GM18867 (cell line): ENCODE results near the gene EPAS1.

Source experiments
- ATAC-seq: cut with Tn5 transposase; IDR thresholded peaks from one replicate; pipeline ENCODE4 v1.9.1; 2021; ENCODE audit warnings: mild to moderate bottlenecking, moderate library complexity; ENCODE audit not compliant: unreplicated experiment

EPAS1 gene

GRCh38 chr2:46299365-46300263, 2.4 kb downstream of the EPAS1 start:
- ATAC-seq, result no peak

GRCh38 chr2:46300406-46300832, 3.2 kb downstream of the EPAS1 start:
- ATAC-seq, result no peak

GRCh38 chr2:46302005-46302695, 4.9 kb downstream of the EPAS1 start:
- ATAC-seq, result no peak

GRCh38 chr2:46303233-46303632, 6.0 kb downstream of the EPAS1 start:
- no peak for ATAC-seq

- ATAC-seq, result no peak
These were observed 6.6 kb downstream of the EPAS1 start for GRCh38 chr2:46303822-46304221.

- ATAC-seq, result no peak
These were observed 7.4 kb downstream of the EPAS1 start for GRCh38 chr2:46304635-46305034.

GRCh38 chr2:46305187-46305586, 8.0 kb downstream of the EPAS1 start:
- no peak for ATAC-seq

- ATAC-seq, result no peak
These were observed 8.6 kb downstream of the EPAS1 start for GRCh38 chr2:46305767-46306166.

GRCh38 chr2:46306330-46306751, 9.1 kb downstream of the EPAS1 start:
- ATAC-seq, result no peak

- ATAC-seq, result no peak
These were observed 9.9 kb downstream of the EPAS1 start for GRCh38 chr2:46306988-46307655.

- no peak for ATAC-seq
These were observed 10.9 kb downstream of the EPAS1 start for GRCh38 chr2:46308081-46308480.

GRCh38 chr2:46308629-46309028, 11.4 kb downstream of the EPAS1 start:
- ATAC-seq, result no peak

- no peak for ATAC-seq
These were observed 12.1 kb downstream of the EPAS1 start for GRCh38 chr2:46309052-46309953.

- ATAC-seq, result no peak
These were observed 13.2 kb downstream of the EPAS1 start for GRCh38 chr2:46310446-46310845.

GRCh38 chr2:46311651-46312223, 14.5 kb downstream of the EPAS1 start:
- no peak for ATAC-seq

GRCh38 chr2:46313063-46313462, 15.9 kb downstream of the EPAS1 start:
- no peak for ATAC-seq

- no peak for ATAC-seq
These were observed 17.0 kb downstream of the EPAS1 start for GRCh38 chr2:46314065-46314835.

GRCh38 chr2:46315103-46315890, 18.1 kb downstream of the EPAS1 start:
- ATAC-seq, result no peak

GRCh38 chr2:46317094-46317486, 19.9 kb downstream of the EPAS1 start:
- no peak for ATAC-seq
